HG03280 (cell line): ENCODE results near the gene SAA4.
"Not testable (repeated sequence)": the region's sequence is repeated elsewhere in the genome, so short reads cannot be mapped to it uniquely, and the experiment has no call there.

Source experiments
- ATAC-seq: cut with Tn5 transposase; IDR thresholded peaks from one replicate; pipeline ENCODE4 v1.9.1; 2021; ENCODE audit warnings: mild to moderate bottlenecking, moderate library complexity; ENCODE audit not compliant: unreplicated experiment

Gene SAA4

GRCh38 chr11:18247191-18247581 lies 10.6 kb upstream of the SAA4 start:
- peak; percentile 14 for ATAC-seq

DNA sequence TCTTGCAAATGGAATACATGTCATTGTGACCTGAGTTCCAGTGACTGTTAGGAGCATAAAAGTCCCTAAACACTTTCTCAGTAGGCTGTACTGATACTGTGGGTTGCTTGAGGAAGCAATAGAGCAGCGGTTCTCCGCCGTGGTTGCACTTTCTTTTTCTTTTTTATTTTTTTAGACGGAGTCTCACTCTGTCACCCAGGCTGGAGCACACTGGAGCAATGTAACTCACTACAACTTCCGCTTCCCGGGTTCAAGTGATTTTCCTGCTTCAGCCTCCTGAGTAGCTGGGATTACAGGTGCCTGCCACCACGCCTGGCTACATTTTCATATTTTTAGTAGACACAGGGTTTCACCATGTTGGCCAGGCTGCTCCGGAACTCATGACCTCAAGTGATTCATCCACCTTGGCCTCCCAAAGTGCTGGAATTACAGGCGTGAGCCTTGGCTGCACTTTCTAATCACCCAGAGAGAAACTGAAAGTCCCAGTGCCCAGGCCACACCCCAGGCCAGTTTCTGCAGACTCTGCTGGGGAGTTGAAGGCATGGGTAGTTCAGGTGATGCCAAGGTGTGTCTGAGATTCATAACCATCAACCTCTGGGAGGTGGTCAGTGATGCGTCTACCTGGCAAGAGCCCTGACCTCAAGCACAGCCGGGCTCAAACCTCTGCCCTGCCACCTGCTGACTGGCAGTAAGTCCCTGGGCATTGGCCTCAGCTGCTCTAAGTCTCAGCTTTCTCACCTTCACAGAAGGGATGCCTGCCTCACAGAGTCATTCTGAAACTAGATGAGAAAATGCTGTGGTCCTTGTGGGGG lies 10.0 kb upstream of the SAA4 start:
- ATAC-seq: peak; percentile 77

DNA sequence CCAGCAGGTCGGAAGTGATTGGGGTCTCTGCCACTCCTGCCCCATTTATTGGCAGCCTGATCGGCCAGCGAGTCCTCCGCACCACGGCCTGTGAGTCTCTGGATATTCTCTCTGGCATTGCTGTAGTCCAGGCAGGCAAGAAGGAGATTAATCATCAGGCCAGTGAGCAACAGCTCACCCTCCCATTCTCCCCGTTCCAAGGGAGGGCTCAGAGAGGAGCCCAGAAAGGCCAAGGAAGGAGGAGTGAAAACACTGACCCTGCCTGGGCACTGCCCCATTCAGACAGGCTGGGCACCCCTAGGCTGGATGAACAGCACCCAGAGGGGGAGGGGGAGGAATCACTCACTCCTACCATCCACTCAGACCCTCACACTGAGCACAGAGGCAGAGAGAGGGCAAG lies 8.8 kb upstream of the SAA4 start:
- ATAC-seq: no peak

DNA sequence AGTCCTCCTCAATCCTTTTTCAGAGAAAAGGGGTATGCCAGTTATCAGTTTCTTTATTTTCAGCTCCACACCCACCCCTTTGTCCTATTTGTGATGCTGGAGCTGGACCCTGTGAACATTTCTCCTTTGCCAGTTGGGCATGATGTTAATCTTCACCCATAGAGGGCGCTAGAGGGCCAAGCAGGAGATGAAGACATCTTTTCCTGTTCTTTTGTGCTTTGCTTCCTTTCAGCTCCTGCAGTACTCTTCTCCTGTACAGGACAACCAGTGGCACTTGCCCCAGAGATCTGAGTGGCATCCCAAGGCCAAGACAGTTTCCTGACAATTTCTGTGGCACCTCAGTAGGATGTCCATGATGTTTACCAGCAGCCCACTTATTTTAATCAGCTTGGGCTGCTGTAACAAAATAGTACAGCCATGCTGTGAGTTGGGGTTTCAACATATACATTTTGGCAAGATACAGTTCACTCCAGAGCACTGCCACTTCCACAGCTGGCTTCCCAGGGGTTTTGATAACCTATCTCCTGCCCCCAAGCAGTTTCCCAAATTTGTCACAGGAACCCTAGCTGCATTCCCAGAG lies 7.3 kb upstream of the SAA4 start:
- ATAC-seq: no peak

GRCh38 chr11:18239655-18240054 lies 3.1 kb upstream of the SAA4 start:
- ATAC-seq: no peak

- no peak for ATAC-seq
These were observed 938 bp downstream of the SAA4 start for GRCh38 chr11:18235394-18236334.

GRCh38 chr11:18233912-18234311 lies 2.7 kb downstream of the SAA4 start:
- ATAC-seq: no peak

DNA sequence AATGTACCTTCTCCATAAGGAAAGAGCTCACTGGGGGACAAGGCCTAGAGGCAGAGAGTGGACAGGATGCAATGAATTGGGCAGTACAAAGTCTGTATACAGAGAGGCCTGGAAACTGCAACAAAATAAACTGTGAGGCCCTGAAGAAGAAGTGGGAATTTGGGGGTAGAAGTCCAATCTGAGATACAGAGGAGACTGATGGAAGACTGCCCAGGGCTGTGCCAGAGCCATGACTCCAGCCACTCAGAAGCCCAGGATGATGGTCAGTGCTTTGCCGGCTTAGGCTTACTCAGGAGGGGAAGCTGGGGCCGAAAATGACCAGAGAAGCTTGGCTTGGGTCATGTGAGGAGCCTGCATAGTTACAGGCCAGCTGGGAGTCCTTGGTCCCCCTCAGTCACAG lies 5.7 kb downstream of the SAA4 start:
- no peak for ATAC-seq

DNA sequence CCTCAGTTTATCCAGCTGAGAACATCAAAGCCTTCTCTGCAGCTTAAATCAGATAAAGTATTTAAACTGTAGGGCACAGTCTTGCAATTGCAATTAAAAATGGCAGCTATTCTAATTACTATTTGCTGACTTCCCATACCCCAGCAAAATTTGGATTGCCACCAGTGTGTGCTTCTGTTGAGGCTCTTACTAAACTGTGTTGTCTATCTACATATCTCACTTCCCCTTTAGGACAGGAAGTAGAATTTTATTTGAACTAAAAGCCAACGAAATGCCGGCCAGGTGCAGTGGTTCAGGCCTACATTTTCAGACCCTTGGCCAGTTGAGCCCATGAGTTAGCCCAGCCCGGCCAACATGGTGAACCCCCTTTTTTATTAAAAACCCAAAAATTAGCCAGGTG lies 7.1 kb downstream of the SAA4 start:
- peak; percentile 97 for ATAC-seq

DNA sequence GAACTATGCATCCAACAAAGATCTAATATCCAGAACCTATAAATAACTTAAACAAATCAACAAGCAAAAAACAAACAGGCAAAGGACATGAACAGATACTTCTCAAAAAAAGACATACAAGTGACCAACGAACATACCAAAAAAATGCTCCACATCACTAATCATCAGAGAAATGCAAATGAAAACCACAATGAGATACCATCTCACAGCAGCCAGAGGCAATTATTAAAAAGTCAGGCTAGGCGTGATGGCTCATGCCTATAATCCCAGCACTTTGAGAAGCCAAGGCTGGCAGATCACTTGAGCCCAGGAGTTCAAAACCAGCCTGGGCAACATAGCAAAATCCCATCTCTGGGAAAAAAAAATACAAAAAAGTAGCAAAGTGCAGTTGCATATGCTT lies 10.7 kb downstream of the SAA4 start:
- no peak for ATAC-seq

DNA sequence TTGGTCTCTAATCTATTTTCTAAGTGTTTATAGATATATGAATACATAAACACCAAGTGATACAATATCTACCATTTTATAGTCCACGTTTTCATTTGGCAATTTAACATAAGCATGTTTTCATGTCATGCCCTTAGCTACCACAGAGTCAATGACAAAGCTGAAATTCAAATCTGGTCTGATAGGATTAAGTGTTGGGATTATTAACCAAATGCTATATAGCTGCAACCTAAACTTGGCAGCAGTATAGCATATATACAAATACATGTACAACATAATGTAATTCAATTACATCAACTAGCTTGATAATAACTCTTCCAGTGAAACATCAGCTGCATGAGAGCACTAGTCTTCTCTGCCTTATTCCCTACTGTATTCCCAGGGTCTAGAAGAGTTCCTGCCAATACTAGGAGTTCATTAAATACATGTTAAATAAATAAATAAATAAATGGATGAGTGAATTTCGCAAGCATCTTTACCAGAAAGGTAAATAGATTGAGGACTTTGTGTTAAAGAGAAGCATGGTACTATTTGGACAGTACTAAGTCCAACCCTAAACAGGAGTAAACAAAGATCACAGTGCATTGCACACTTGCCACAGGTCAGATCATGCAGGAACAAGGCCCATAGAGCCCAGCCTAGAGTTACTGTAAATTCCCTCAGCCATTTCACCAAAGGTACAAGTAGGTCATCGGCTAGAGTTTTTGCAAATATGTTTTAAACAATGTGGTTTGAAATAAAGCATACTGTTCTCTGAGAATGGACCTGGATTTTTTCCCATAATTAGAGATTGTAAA lies 12.8 kb downstream of the SAA4 start:
- ATAC-seq: no peak

GRCh38 chr11:18222814-18223421 lies 13.7 kb downstream of the SAA4 start:
- no peak for ATAC-seq

GRCh38 chr11:18221274-18221876 lies 15.2 kb downstream of the SAA4 start:
- no peak for ATAC-seq

DNA sequence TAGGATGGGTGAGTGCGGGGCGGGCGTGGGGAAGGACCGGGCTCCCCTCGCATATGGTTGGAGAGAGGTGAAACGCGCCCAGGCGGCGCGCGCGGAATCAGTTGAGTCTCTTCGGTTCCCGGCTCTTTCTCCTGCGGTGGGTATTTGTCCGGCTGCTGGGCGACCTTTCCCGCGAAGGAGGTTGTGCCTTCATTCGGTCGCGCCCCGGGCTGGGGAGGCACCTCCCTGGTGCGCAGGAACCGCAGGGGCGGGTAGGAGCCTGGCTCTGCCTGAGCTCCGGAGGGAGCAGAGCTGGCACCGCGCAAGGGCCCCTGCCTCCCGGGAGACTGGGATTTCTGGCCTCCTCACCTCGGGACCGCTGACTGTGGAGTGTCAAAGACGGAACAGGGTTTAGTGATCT lies 27.5 kb downstream of the SAA4 start:
- ATAC-seq: no peak

DNA sequence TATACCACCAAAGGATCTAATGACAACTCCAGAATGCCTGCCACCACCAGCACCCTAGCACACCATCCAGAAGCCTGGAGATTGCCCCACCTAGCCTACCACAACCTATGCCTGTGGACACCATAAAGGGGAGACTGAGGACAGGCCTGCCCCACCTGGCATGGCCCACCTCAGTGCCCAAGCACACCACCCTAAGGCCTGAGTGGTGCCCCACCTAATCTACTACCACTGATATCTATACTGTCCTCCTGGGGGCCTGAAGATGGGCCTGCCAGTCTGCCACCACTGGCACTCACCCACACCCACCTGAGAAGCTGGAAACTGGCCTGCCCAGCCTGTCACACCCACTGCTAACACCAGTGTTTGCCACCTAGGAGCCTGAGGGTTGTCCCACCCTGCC lies 31.8 kb downstream of the SAA4 start:
- ATAC-seq: no peak

DNA sequence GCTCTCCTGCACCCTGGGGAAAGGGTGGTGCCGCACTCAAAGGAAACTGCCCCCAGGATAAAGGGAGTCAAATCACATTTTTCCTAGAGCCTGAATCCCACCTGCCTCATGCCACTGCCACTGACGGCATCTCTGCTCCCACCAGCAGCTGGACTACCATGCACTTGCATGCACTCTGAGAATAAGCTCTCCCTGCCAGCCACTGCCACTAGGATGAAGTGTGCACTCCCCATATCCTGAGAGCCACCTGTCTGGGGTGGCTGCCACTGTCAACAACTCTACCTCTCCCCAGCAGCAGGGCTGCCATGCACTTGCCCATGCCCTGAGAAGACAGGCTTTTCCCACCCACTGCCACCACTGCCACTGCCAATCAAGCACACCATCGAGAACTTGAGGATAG lies 32.4 kb downstream of the SAA4 start:
- no peak for ATAC-seq

DNA sequence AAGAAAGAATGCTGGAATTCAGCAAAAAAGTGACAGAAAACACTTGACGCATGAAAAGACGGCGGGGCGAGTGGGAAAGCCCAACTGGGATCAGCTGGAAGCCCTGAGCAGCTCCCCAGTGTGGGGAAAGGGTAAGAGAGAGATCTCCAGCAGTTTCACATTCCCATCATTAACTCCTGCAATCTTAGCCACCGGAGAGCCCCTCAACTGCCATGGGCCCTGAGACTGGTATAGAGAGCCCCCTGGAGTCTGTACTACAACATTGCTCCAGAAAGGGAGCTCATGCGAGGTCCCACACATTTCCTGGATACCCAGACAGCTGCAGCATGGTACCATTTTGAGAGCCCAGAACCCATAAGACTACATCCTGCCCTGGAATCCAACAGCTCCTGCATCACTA lies 32.9 kb downstream of the SAA4 start:
- no peak for ATAC-seq

- not testable (repeated sequence) for ATAC-seq
These were observed 38.9 kb downstream of the SAA4 start for GRCh38 chr11:18197738-18198137.

DNA sequence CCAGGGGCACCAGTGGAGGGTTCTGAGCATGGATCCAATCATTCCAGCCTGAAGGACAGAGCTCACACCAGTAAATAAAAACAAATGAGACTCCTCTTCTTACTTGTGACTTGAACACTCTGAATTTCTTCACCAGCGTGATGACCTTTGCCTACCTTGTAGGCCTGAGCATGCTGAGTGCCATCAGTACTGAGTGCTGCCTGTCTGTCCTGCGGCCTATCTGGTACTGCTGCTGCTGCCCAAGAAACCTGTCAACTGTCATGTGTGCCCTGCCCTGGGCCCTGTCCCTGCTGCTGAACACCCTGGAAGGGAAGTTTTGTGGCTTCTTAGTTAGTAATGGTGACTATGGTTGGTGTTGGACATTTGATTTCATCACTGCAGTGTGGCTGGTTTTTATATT lies 40.1 kb downstream of the SAA4 start:
- no peak for ATAC-seq

DNA sequence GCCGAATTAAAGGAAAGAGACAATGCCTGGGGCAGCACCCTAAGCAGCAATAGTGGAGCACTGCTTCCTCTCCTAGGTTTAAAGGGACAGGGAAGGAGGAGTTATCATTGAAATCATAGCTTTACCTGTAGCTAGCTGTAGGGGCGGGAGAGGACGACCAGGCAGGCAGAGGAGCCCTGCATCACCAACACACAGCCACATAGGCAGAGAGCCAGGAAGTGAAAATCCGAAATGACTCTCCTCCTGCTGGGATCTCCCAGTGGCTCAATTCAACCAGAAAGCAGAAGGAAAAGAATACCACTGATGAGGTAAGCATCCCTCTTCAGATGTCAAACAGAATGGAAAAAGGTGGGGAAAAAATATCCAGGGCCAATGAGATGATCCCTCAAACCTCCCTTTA lies 43.6 kb downstream of the SAA4 start:
- no peak for ATAC-seq
